ENCODE results near the gene LTF.
"Not testable (repeated sequence)": the region's sequence is repeated elsewhere in the genome, so short reads cannot be mapped to it uniquely, and the experiment has no call there.

LTF gene

DNA sequence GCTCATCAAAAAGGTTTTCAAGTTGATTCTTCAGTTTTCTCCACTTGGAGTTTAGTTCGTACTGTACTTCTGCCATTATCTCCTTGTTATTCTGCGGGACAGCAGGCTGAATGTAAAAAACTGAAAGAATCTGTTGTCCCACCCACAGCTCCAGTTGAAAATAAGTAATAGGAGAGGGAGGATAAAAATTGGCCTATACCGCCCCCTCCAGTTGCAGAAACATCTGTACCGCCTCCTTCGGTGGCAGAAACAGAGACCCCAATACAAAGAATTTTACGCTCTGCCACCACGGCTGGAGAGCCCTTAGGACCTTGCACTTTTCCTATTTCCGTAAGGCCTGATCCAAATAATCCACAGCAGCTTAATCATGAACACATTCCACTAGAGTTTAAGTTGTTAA, 37.3 kb downstream of the LTF start:
- not testable (repeated sequence) for DNase-seq

DNA sequence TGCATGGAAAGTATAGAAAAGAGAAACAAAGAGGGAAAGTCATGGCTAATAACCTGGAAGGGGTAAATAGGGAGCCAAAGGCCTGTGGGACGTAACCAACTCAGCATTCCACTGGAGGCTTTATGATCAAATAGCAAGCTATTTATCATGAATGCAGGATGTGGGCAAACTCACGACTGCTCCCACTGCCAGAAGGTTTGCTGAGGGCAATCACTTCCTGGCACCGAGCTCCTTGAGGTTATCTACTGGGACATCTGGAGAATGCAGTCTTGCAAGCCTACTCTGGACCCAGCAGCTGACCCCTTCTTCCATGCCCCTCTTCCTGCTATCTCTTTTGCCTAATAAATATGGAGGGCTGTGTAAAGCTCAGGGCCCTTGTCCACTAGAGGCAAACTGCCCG, 38.2 kb downstream of the LTF start:
- DNase-seq; in situ Hi-C loops (cut with HindIII; ENCODE audit: low pct_ligation_motif_present, low pct_unique_long_range_greater_than_20kb, low sequenced_read_pairs): not testable (repeated sequence)

More for the DNA sequence above, 37.3 kb downstream of the LTF start:
- in situ Hi-C loops (cut with HindIII; ENCODE audit: low pct_ligation_motif_present, low pct_unique_long_range_greater_than_20kb, low sequenced_read_pairs), result not testable (repeated sequence)

DNA sequence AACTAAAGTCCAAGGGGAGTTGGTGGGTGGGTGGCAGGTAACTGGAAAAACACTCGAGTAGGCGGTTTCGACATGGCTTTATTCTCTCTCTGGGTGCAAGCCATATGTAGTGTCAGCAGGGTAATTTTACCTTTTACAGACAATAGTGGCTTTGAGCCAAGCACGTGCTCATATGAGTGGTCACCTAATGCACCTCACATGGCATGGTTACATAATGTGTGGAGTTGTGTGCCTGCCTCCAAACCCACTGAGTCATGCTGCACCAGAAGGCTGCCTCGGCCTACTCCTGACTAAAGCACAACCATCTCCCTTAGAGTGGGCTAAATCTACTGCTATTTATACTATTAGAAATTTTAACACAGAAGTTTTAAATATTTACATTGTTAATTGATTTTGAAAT, 41.1 kb downstream of the LTF start:
- no peak for DNase-seq
- in situ Hi-C loops (cut with HindIII; ENCODE audit: low pct_ligation_motif_present, low pct_unique_long_range_greater_than_20kb, low sequenced_read_pairs), result no loop called here

DNA sequence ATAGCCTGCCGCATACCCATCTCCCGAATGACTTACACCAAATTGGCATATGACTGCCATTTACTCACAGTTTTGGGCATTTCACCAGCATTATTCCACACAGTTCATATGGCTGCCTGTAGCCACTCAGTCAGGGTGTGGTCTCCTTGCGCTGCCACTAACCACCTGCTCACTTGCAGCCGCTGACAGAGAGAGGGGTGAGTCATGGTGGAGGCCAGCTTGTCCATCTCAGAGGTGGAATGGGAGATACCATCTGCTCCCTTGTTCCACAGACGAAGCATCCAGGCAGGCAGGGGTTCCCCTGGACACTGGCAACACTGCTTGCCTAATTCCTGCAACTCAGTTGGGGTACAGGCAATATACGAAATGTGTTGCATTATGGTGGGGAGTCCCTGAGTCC, 42.1 kb downstream of the LTF start:
- no peak for DNase-seq
- in situ Hi-C loops (cut with HindIII; ENCODE audit: low pct_ligation_motif_present, low pct_unique_long_range_greater_than_20kb, low sequenced_read_pairs), result no loop called here

DNA sequence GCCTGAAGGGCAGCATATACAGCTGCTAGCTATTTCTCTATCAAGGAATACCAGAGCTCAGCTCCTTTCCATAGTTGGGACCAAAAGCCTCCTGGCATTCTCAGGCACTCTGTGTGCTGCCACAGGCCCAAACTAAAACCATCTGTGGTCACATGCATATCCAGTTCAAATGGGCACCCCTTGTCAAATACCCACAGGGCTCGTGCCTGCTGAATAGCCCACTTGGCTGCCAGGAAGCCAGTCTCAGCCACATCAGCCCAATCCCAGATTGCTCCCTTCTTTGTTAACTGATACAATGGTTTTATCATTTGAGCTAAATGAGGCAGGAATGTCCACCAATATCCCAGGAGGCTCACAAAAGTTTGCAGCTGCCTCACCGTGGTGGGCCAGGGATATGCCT, 43.8 kb downstream of the LTF start:
- in situ Hi-C loops (cut with HindIII; ENCODE audit: low pct_ligation_motif_present, low pct_unique_long_range_greater_than_20kb, low sequenced_read_pairs), result no loop called here
- no peak for DNase-seq

DNA sequence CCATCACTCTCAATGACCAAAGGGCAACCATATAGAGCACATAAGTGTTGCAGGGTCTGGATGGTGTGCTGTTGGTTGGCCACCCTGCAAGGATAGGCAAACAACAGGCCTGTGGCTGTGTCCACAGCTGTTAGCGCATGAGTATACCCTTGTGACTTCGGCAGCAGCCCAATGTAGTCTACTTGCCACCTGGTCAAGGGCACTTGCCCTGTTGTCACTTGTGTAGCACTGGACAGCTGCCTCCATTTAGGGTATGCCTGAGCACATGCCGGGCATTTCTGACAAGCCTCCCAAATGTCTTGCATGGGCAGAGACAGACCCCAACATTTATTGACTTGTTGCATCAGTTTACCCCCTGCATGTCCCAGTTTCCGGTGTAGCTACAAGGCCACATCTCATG, 44.9 kb downstream of the LTF start:
- DNase-seq, result no peak
- in situ Hi-C loops (cut with HindIII; ENCODE audit: low pct_ligation_motif_present, low pct_unique_long_range_greater_than_20kb, low sequenced_read_pairs), result no loop called here

DNA sequence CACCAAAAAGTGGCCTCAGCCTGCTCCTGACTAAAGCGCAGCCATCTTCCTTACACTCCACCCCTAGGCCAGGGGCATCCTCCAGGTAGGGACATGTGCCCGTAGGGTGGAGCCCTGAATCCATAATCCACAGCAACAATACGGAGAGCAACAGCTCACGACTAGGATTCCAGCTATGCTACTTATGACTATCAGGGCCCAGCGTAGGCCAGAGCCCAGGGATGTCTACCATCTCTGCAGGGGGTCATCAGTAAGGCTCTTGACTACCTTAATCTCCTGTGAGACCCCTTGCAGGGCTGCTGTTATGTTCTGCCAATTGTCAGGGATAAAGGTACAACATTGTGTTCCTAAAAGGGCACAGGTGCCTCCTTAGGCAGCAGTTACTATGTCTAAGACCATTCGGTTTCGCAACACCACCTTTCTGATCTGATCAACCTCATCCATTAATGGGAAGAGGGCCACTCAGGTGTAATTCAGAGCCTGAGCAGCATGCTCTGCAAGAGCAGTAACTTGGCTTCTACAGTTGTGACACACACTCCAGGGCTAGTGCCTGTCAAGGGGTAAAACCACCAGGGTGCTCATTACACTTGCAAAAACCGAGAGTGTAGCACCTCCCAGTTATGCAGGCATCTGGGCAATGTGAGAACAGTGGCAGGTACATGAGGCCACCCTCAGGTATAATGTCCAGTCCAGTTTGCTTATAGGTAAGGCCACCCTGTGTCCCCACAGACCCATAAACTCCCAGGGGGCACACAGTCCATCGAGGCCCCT, 46.7 kb downstream of the LTF start:
- no peak for DNase-seq
- in situ Hi-C loops (cut with HindIII; ENCODE audit: low pct_ligation_motif_present, low pct_unique_long_range_greater_than_20kb, low sequenced_read_pairs), result no loop called here

DNA sequence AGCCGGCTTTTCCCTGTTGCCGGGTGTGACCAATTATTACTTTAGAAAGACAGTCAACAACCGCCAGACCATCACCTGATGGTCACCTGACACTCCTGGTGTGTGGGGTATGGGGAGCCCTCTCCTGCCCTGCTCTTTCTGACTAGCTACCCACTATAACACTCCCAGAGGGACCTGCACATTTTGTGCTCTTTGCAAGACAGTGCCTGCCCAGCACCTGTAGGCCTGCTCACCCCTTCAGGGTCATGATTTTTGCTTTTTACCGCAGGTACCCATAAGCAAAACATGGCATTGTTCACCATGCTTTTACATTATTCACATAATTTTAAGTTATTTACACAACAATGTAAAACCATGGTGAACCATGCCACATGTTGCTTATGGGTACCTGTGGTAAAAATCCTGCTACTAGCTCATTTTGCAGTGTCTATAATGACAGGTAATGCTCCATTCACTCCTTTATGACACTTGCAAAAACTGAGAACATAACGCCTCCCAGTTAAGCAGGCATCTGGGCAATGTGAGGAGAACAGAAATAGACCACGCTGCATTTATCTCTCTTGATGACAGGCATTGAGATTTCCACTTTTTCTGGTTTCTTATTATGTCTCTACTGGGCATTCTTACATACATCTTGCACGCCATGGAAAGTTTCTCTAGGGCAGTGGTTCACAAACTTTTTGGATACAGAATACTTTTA, 47.7 kb downstream of the LTF start:
- in situ Hi-C loops (cut with HindIII; ENCODE audit: low pct_ligation_motif_present, low pct_unique_long_range_greater_than_20kb, low sequenced_read_pairs), result no loop called here
- DNase-seq, result no peak

DNA sequence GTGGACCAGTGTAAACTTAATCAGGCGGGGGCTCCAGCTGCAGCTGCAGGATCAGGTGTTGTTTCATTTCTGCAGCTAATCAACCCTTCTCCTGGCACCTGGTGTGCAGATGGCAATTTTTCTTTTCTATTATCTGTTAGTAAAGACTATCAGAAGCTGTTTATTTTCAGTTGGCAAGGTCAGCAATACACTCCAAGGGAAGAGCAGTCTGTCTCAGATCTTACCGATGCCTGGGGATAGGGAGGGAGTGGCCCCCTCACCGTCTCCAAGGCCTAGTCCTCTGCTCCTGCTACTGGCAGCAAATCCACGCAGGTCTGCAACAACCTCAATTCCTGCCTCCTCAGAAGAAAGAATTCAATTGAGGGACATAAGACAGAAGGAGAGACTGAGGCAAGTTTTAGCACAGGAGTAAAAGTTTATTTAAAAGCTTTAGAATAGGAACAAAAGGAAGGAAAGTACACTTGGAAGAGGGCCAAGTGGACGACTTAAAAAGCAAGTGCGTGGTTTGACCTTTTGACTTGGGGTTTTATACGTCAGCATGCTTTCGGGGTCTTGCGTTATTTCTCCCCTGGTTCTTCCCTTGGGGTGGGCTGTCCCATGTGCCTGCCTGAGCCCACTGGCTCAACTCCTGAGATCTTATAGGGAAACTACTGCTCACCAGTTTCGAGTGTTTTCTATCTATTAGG, 48.4 kb downstream of the LTF start:
- no peak for DNase-seq
- in situ Hi-C loops (cut with HindIII; ENCODE audit: low pct_ligation_motif_present, low pct_unique_long_range_greater_than_20kb, low sequenced_read_pairs), result no loop called here

DNA sequence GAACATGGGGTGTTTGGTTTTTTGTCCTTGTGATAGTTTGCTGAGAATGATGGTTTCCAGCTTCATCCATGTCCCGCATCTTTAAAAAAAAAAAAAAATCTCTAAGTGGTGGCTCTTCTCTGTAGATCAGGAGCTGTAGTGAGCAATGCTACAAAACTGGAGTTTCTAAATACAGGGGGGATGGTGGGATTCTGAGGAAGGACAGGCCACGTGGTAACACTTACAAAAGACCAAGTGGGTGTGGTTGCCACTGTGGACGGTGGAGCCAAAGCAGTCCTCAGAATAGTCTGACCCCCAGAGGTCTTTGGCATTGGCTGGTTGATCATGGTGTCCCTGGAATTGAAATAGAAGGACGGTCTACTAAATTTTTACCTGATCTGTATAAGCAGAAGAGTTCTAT, 50.0 kb downstream of the LTF start:
- DNase-seq, result no peak
- in situ Hi-C loops (cut with HindIII; ENCODE audit: low pct_ligation_motif_present, low pct_unique_long_range_greater_than_20kb, low sequenced_read_pairs), result no loop called here

DNA sequence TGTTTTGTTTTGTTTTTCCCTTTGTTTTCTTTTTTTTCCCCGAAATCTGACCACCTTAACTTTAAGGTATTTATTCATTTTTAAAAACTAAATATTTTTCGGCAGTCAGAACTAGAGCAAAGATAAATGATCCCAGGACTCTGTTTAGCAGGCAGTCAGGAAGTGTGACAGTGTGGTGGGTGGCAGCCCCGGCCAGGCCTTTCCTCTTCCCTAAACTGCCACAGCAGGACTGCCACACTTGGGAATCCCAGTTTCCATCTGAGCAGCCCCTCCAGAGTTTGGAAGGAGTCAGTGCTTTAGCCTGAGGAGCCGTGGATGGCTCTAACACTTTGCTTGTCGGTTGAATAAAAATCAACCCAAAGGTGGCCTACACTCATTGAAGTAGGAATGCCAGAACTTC, 50.8 kb downstream of the LTF start:
- in situ Hi-C loops (cut with HindIII; ENCODE audit: low pct_ligation_motif_present, low pct_unique_long_range_greater_than_20kb, low sequenced_read_pairs), result no loop called here
- DNase-seq, result no peak

DNA sequence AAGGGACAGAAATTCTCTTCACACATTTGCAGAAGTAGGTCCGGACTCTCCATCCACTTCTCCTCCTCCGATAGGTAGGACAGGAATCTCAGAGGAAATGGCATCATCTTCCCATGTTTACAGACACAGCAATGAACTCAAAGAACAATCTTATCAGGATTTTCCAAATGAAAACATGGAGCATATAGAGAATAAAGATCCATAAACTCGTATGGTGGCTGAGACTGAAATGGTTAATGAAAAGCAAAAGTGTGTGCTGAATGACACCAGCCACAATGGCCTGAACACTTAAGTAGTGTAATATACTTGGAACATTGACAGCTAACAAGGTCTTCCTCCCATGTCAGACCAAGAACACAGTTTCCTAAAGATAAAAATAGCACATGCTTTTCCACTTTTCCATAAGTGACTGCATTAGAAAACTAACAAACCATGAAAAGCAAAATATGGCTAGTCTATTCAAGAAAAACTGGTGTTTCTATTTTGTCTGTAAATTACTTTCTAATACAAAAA, 51.9 kb downstream of the LTF start:
- no peak for DNase-seq
- in situ Hi-C loops (cut with HindIII; ENCODE audit: low pct_ligation_motif_present, low pct_unique_long_range_greater_than_20kb, low sequenced_read_pairs), result no loop called here

DNA sequence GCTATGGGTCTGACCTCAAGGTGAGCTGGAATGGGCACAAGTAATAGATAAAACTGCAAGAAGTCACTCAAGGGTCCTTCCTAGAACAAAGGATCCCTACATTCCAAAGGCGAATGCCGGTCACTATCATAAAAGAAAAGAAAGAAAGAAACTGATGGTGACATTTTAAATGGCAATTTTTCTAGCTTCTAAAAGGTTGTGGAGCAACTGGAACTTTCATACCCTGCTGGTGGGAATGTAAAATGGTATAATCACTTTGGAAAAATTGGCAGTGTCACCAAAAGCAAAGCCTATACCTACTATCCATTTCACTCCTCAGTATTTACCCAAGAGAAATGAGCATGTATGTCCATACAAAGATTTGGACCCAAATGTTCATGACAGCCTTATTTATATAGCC, 53.4 kb downstream of the LTF start:
- no peak for DNase-seq
- in situ Hi-C loops (cut with HindIII; ENCODE audit: low pct_ligation_motif_present, low pct_unique_long_range_greater_than_20kb, low sequenced_read_pairs), result no loop called here

DNA sequence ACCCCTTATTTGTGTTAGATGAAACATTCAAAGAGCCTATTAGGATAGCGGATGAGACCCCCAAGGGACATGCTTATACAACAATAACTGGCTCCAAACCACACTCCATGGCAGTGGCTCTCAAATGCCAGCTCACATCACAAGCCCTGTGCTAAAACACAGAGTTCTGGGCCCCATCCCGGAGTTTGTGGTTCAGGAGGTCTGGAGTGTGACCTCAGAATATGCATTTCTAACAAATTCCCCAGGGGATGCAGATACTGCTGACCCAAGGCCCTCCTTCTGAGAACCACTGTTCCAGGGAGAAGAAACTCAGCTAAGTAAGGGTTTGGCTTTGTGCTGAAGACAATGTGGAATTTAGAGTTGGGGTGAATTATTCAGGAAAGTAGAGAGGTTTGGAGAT, 54.0 kb downstream of the LTF start:
- no peak for DNase-seq
- in situ Hi-C loops (cut with HindIII; ENCODE audit: low pct_ligation_motif_present, low pct_unique_long_range_greater_than_20kb, low sequenced_read_pairs), result no loop called here

DNA sequence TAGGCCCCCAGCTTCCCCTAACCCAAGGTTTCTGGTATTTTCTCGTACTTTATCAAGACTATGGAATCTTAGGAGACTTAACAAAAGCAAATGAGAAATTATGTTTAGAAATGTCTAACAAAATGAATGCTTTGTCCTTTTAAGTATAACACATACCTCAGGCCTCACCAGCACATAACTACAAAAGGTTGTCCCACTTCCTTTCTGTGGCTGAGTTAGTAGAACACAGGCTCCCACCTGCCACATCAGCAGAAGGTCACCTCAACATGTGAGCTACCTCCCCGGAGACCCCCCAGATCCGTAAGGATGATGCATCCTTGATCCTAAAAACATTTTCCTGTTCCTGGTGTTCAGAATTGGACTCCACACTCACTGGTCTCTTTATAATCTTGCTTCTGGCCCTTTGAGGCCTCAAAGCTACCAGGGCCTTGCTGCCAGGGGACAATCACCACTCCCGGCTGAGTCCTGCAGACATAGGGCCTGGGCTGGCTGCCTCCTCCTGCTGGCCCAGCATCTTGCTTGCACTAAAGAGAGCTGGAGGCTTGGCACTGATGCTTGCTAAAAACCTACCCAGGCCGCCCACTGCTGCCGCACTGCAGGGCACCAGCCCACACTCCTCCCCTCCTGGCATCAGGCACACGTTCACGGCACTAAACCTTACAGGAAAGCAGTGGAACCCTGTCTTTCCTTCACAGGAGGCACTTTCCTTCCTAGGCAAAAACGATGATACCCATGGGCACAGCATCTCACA, 54.8 kb downstream of the LTF start:
- DNase-seq, result no peak
- in situ Hi-C loops (cut with HindIII; ENCODE audit: low pct_ligation_motif_present, low pct_unique_long_range_greater_than_20kb, low sequenced_read_pairs), result no loop called here

DNA sequence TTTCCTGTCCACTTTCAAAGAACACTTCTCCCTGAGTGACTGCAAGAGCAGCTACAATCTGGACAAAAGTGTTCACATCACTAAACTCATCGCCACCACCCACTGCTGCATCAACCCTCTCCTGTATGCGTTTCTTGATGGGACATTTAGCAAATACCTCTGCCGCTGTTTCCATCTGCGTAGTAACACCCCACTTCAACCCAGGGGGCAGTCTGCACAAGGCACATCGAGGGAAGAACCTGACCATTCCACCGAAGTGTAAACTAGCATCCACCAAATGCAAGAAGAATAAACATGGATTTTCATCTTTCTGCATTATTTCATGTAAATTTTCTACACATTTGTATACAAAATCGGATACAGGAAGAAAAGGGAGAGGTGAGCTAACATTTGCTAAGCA, 55.9 kb downstream of the LTF start:
- DNase-seq, result no peak
- in situ Hi-C loops (cut with HindIII; ENCODE audit: low pct_ligation_motif_present, low pct_unique_long_range_greater_than_20kb, low sequenced_read_pairs), result no loop called here

DNA sequence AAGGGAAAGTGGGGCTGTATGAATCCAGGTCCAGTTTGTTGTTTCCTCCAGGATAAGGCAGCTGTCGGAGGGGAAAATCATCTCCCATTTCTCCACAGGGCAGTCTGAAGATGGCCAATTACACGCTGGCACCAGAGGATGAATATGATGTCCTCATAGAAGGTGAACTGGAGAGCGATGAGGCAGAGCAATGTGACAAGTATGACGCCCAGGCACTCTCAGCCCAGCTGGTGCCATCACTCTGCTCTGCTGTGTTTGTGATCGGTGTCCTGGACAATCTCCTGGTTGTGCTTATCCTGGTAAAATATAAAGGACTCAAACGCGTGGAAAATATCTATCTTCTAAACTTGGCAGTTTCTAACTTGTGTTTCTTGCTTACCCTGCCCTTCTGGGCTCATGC, 56.7 kb downstream of the LTF start:
- in situ Hi-C loops (cut with HindIII; ENCODE audit: low pct_ligation_motif_present, low pct_unique_long_range_greater_than_20kb, low sequenced_read_pairs), result no loop called here
- no peak for DNase-seq

DNA sequence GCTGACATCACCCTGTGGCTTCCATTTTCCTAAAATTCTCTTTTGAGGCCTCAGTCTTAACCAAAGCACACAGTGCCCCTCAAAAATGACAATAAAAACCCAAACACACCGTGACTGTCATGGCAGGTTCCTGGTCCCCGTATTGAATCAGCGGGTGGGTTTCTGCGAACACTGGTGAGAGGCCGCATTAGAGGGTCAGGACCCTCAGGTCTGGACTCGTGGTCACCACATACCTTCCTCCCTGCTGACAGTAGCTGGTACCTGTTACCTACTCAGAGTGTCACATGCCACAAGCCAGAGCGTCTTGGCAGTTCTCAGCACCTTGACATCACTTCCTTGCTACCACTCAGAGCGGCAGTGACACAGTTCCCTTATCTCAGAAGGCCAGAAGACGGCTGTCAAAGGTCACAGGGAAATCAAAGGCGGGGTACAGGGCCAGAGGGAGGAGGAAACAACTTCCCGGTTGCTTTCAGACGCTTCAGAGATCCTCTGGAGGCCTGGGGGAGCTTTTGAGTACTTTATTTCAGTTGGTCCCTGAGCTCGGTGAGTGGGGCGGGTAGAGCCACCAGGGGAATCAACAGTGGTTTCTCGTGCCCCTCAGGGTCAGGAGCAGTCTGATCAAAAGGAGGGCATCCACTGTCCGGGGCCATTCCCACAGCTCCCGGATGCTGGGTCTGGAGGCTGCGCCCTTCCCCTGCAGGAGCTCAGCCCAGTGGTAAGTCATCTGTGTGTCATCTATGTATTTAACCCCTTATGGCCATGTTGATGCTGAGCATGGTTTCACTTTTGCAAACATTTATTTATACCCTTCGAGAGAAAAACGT, 57.7 kb downstream of the LTF start, which contains the start of the genes CCR5AS and CCRL2:
Gene CCR5AS (minus strand): TSS at position 279 of the 824 bp plus-strand sequence.
Gene CCRL2 (plus strand): TSS at position 472 of the 824 bp plus-strand sequence. CDS start 821 bp downstream, outside the sequence.
- DNase-seq, result no peak
- in situ Hi-C loops (cut with HindIII; ENCODE audit: low pct_ligation_motif_present, low pct_unique_long_range_greater_than_20kb, low sequenced_read_pairs), result no loop called here
